ENCODE results near the gene SPTBN1.

Gene SPTBN1

GRCh38 chr2:54589038-54589339 is 132.9 kb downstream of the SPTBN1 start:
- no peak for ATAC-seq
- TF ChIP-seq ZNF70 (CRISPR knock-in tag; IDR thresholded peaks at IDR 0.05) (no peak), GLIS3 (CRISPR knock-in tag; IDR thresholded peaks at IDR 0.05) (no peak), BACH2 (CRISPR knock-in tag; IDR thresholded peaks at IDR 0.05; ENCODE audit: borderline replicate concordance) (no peak), ZNF565 (CRISPR knock-in tag; conservative IDR thresholded peaks at IDR 0.05; ENCODE audit: low read depth) (no peak), ESRRG (CRISPR knock-in tag; IDR thresholded peaks at IDR 0.05) (no peak), CREB5 (CRISPR knock-in tag; IDR thresholded peaks at IDR 0.05; ENCODE audit: low read depth) (no peak)

GRCh38 chr2:54589340-54590215 is 133.5 kb downstream of the SPTBN1 start:
- TF ChIP-seq CSDC2 (CRISPR knock-in tag; IDR thresholded peaks at IDR 0.05) (no peak), OSR1 (CRISPR knock-in tag; IDR thresholded peaks at IDR 0.05) (no peak), BACH2 (CRISPR knock-in tag; IDR thresholded peaks at IDR 0.05; ENCODE audit: borderline replicate concordance) (no peak), ESRRG (CRISPR knock-in tag; IDR thresholded peaks at IDR 0.05) (no peak), ISL1 (CRISPR knock-in tag; IDR thresholded peaks at IDR 0.05) (no peak), RARB (CRISPR knock-in tag; IDR thresholded peaks at IDR 0.05) (no peak), PPARA (CRISPR knock-in tag; IDR thresholded peaks at IDR 0.05; ENCODE audit: borderline replicate concordance) (no peak), ZNF70 (CRISPR knock-in tag; IDR thresholded peaks at IDR 0.05) (no peak)
- no peak for ATAC-seq

GRCh38 chr2:54590216-54591120 is 134.3 kb downstream of the SPTBN1 start:
- no peak for ATAC-seq
- TF ChIP-seq CREB5 (CRISPR knock-in tag; IDR thresholded peaks at IDR 0.05; ENCODE audit: low read depth) (no peak), PATZ1 (CRISPR knock-in tag; IDR thresholded peaks at IDR 0.05; ENCODE audit: borderline replicate concordance) (no peak), GLIS3 (CRISPR knock-in tag; IDR thresholded peaks at IDR 0.05) (no peak), PPARA (CRISPR knock-in tag; IDR thresholded peaks at IDR 0.05; ENCODE audit: borderline replicate concordance) (no peak), ZFP3 (CRISPR knock-in tag; IDR thresholded peaks at IDR 0.05) (no peak), SNAI2 (CRISPR knock-in tag; IDR thresholded peaks at IDR 0.05) (no peak), POU6F1 (CRISPR knock-in tag; IDR thresholded peaks at IDR 0.05; ENCODE audit: borderline replicate concordance, low read depth) (no peak), RARB (CRISPR knock-in tag; IDR thresholded peaks at IDR 0.05) (no peak), TCF4 (CRISPR knock-in tag; IDR thresholded peaks at IDR 0.05; ENCODE audit: borderline replicate concordance) (no peak), ZNF8 (CRISPR knock-in tag; IDR thresholded peaks at IDR 0.05) (no peak), BACH2 (CRISPR knock-in tag; IDR thresholded peaks at IDR 0.05; ENCODE audit: borderline replicate concordance) (no peak), OSR1 (CRISPR knock-in tag; IDR thresholded peaks at IDR 0.05) (no peak), CSDC2 (CRISPR knock-in tag; IDR thresholded peaks at IDR 0.05) (no peak), ZC3H10 (CRISPR knock-in tag; IDR thresholded peaks at IDR 0.05) (no peak), TOX (CRISPR knock-in tag; IDR thresholded peaks at IDR 0.05; ENCODE audit: borderline replicate concordance) (no peak)

- TF ChIP-seq PPARA (CRISPR knock-in tag; IDR thresholded peaks at IDR 0.05; ENCODE audit: borderline replicate concordance): no peak
- no peak for ATAC-seq
Measured at GRCh38 chr2:54591551-54591950, 135.4 kb downstream of the SPTBN1 start.
